SKM-1 treated with dmso at 0.1 percent for 144 hours (cell line): ENCODE measurements around the gene EGF.
A peak's percentile ranks its signal among the peaks of the same experiment; 100 is the strongest.
"Not testable (repeated sequence)": the region's sequence is repeated elsewhere in the genome, so short reads cannot be mapped to it uniquely, and the experiment has no call there.

Experiments
- DNase-seq: peaks from one replicate; lab custom pipeline; 2025; ENCODE audit not compliant: unreplicated experiment; lab: John Stamatoyannopoulos, UW

EGF gene

DNA sequence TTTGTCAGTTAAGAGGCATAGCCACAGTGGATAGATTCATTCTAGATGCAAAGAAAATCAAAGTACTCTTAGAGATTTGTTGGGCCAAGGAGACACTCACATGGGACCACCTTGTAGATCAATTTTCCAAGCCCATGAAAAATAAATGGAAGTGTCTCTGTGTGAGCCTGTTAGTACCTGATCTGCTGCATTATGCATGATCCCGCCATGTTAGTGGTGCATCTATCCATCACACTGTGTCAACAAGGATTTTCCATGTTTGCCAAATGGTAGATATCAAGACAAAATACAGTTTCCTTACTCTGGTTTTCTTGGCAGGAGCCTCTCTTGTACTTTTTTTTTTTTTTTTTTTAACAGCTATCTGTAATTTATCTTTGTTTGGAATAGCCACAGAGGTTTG, 112.4 kb downstream of the EGF start:
- DNase-seq = no peak

DNA sequence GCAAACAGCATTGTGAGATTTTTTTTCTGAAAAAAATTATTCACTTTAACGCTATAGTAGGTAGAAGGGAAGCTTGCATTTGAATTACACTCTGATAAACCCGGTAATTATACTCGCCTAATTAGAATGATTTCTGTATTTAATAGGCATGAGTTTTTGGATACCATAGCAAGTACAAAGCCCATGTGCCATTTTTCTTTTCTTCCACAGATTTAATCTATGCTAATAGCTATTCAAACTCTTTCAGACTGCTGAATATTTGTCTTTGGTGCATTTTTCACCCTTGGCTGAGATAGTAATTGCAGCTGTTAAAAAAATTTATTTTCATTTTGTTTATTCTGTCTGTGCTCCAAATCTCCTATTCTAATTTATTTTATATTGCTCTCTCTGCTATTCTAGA, 113.0 kb downstream of the EGF start:
- DNase-seq = no peak

- peak; percentile 71 for DNase-seq
Measured at GRCh38 chr4:110032603-110033002, 119.9 kb downstream of the EGF start.

- no peak for DNase-seq
Measured at GRCh38 chr4:110033355-110034025, 120.8 kb downstream of the EGF start.

DNA sequence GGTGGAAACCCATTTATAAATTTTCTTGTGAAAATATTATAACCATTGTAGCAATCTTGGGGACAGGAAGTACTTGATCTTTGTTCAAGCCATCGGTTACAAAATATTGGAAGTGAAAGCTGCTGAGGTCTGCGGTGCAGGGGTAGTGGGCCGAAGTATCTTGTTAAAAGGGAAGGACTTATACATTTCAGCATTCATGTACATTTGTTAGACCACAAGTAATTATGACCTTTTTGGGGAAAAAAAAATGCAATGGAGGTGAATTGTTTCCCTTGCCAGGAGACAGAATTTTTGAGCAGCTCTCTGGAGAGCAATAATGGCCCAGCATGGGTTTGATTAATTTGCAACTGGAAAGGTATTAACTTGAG, 121.3 kb downstream of the EGF start:
- peak; percentile 80 for DNase-seq

GRCh38 chr4:110039164-110039563, 126.5 kb downstream of the EGF start:
- DNase-seq = not testable (repeated sequence)

DNA sequence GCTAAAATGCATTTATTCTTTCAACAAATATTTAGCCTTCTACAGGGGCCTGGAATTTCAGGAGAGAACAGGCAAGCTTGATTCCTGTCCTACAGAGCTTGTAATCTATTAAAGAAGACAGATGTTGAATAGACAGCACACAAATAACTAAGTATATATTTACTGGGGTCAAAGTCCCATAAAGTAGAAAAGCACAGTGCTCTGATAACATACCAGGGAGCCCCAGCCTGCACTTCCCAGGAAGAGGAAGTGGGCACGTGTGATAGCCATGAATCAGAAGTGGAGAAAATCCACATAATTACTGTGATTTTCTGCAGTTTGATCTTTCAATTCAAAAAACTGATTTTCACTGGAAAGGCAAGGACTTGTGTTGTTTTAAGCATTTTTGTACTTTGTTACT, 129.1 kb downstream of the EGF start:
- DNase-seq = no peak

- no peak for DNase-seq
Measured at GRCh38 chr4:110042545-110043517, 130.1 kb downstream of the EGF start.

DNA sequence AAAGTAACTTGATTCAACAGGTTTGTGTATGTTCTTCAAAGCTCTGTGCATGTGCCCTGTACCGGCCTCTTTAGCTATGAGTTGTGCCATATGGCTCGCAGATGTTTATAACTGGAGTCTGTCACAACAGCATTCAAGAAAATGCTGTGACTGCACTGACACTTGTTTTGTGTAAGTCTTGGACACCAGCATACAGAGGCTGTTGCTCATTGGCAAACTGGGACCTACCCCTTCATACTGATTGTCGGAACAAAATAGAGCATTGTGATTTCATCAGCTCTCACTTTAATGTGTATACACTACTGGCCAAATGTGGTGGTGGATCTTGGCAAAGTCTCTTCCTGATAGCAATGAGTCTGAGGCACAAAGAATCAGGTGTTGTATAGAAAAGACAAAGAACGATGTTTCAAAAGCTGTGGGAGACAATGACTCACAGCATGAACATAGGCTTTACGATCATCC, 133.9 kb downstream of the EGF start:
- no peak for DNase-seq

- no peak for DNase-seq
Measured at GRCh38 chr4:110049951-110050925, 137.6 kb downstream of the EGF start.

DNA sequence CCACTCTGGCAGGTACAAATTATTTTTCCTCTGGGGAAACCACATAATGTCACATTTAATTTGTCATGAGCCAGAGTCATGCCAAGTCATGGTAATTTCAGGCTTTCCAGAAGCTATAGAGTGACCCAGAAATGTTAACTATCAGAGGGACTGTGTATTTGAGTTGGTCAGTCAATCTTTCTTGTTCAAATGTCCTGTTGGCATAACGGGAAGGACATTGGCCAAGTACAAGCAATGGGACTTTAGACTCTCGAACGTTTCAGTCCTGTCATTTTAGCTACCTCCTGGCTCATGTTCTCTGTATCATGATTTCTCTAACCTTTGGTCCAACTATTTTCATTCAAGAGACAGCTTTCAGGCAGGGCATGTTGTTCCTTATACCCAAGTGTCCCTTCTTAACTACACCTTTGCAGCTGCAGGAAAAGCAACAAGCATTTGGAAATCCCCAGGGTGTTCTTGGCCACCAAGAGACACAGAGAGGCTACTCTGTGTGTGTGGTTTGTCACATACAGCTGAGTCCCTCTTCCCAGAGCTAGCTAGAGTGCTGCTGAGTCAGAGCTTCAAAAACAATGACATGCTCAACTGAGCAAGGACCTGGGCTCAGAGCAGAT, 142.6 kb downstream of the EGF start:
- no peak for DNase-seq

- no peak for DNase-seq
Measured at GRCh38 chr4:110058677-110059076, 146.0 kb downstream of the EGF start.

DNA sequence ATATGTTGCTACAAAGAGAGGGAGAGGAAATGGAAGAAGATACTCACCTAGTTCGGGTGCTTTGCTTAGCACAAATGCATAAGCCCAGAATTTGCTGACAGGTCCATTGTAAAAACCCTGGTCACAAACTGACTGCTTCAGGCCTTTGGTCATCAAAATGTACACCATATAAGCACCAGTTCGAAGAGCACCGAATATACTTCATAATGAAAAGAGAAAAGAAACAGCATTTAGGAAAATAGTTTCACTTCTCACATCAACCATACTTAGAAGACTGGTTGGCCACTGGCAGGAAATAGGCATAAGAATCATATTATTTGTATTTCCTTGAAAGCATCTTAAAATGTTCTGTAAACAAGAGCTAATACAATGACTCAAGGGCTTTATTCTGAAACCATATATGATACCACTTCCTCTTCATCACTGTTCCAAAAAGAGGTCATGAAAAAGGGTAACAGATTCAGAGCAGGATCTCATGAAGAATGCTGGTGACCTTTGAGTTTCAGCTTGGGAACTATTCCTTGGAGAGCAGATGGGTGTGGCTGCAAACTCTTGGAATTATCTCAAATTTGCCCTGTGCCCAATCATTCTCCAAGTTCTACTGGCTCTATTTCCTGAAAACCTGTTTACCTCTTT, 147.0 kb downstream of the EGF start:
- no peak for DNase-seq

- DNase-seq = no peak
Measured at GRCh38 chr4:110061076-110061475, 148.4 kb downstream of the EGF start.
